BJ (cell line): ENCODE results near the gene CEP55. TPM values are rescaled to one million over a fixed set of nuclear protein-coding genes. Genes with fewer than 3 reads are reported as not detected.

Source experiments
- CTCF ChIA-PET: fragments of 350-600 bp; formaldehyde crosslinking; extraction: SDS; loops from one replicate; lab custom pipeline; 2021; ENCODE audit warnings: antibody characterized with exemption, inconsistent platforms; lab: Yijun Ruan, JAX
- POLR2A ChIA-PET: fragments of 300-600 bp; sonication (Branson Sonifier 250); formaldehyde crosslinking; extraction: SDS; loops from one replicate; lab custom pipeline; 2021; ENCODE audit warnings: antibody characterized with exemption; lab: Charles Lee
- DNase-seq: peaks from one replicate; pipeline ENCODE4 v3.0.0-alpha.2; 2011; ENCODE audit warnings: low read depth
- H3K27me3 ChIP-seq: 2 replicates; pipeline ENCODE4 v1.6.0; 2011; ENCODE audit warnings: low read length; ENCODE audit not compliant: control insufficient read depth, insufficient read depth
- H3K36me3 ChIP-seq: 2 replicates; pipeline ENCODE4 v1.5.1; 2011; ENCODE audit warnings: low read length; ENCODE audit not compliant: control insufficient read depth, insufficient read depth
- H3K4me3 ChIP-seq: 2 replicates; pipeline ENCODE4 v1.5.1; 2011; ENCODE audit warnings: low read depth, mild to moderate bottlenecking, control low read depth, low read length
- polyA plus RNA-seq: library from polyadenylated mRNA; depleted of rRNA; stranded (reverse); fragments of >200 nt; gene quantifications from 2 replicates; pipeline ENCODE4 v1.2.3, GENCODE V29; 2011
- TF ChIP-seq, protein P1 (sequence below): IDR thresholded peaks from 2 replicates; pipeline ENCODE4 v1.5.1; 2011; ENCODE audit warnings: low read depth, mild to moderate bottlenecking, control low read depth, inconsistent platforms, low read length, moderate library complexity; ENCODE audit not compliant: insufficient read depth

Gene CEP55
- polyA plus RNA-seq, 1 experiment = 16.8 TPM

DNA sequence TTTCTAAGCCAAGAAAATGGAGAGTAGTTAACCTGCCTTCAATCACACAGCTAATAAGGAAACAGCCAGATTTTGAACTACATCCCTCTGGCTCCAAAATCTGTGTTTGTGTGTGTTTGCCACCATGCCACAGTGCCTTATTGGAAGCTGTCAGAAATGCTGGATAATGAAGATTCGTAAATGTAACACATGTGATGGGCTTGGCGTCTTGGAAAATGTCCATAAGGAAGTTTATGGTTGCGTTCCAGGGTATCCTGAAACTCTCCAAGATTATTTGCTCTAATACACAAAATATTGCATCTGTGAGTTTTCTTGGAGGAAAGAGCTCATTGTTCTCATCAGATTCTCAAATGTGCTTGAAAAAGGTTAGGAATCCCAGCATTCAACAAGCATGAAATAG, 36.9 kb upstream of the CEP55 start:
- ChIA-PET POLR2A (interaction anchor here (0.5 to 1.5 kb wide), 4 partner anchors 9 to 21 kb away, joined by 3 to 8 read pairs (median 3); no protein-coding TSS in a partner anchor), CTCF (interaction anchor here (1.0 to 2.7 kb wide), 5 partner anchors 11 to 83 kb away, joined by 4 to 11 read pairs (median 8); partner anchors contain the start of gene MYOF)
- H3K4me3 ChIP-seq = no peak overlapping the region
- peaks cover 7% of the 10 kb centered on the region for H3K36me3 ChIP-seq
- TF ChIP-seq, protein P1, sequence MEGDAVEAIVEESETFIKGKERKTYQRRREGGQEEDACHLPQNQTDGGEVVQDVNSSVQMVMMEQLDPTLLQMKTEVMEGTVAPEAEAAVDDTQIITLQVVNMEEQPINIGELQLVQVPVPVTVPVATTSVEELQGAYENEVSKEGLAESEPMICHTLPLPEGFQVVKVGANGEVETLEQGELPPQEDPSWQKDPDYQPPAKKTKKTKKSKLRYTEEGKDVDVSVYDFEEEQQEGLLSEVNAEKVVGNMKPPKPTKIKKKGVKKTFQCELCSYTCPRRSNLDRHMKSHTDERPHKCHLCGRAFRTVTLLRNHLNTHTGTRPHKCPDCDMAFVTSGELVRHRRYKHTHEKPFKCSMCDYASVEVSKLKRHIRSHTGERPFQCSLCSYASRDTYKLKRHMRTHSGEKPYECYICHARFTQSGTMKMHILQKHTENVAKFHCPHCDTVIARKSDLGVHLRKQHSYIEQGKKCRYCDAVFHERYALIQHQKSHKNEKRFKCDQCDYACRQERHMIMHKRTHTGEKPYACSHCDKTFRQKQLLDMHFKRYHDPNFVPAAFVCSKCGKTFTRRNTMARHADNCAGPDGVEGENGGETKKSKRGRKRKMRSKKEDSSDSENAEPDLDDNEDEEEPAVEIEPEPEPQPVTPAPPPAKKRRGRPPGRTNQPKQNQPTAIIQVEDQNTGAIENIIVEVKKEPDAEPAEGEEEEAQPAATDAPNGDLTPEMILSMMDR = no peak
- no peak for DNase-seq
- no peaks in the 10 kb centered on the region for H3K27me3 ChIP-seq

DNA sequence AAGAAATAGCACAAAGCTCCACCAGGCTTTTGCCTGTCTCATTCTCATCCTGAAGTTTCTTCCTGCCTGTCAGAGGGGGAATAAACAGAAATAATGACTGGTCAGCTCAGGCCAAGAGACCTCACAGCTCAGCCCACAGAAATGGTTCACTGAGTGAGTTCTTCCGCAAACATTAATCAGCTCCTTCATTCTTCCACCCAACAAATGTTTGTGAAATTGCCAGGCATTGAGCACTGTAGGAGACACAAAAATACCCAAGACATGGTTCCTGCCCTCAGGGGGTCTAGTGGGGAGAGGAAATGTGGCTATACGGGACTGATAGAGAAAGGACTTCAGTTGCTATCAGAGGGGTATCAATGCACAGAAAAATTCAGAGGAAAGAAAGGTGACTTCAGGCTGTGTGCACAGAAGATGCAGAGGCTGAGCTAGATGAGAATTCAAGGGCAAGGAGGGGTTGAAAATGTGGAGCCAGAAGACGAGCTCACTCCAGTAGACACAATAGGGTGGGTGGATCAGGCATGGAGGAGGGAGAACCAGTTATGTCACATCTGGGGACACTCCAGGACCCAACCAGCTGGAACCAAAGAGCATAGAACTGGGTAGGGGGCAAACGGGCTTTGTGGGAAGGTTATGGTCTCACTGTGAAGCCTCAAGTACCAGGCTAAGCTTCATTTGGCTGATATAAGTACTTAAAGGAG, 35.2 kb upstream of the CEP55 start:
- H3K36me3 ChIP-seq = peaks cover 5% of the 10 kb centered on the region; the same call in 1 of the 2 replicates
- H3K4me3 ChIP-seq = no peak overlapping the region
- DNase-seq = no peak
- ChIA-PET CTCF (interaction anchor here (0.6 to 1.4 kb wide), 7 partner anchors 10 to 92 kb away, joined by 3 to 8 read pairs (median 3); partner anchors contain the start of gene MYOF), POLR2A (interaction anchor here (0.7 to 1.1 kb wide), 2 partner anchors 15 to 20 kb away, joined by 9 to 28 read pairs; no protein-coding TSS in a partner anchor)
- TF ChIP-seq, protein P1 = no peak
- H3K27me3 ChIP-seq = no peaks in the 10 kb centered on the region

DNA sequence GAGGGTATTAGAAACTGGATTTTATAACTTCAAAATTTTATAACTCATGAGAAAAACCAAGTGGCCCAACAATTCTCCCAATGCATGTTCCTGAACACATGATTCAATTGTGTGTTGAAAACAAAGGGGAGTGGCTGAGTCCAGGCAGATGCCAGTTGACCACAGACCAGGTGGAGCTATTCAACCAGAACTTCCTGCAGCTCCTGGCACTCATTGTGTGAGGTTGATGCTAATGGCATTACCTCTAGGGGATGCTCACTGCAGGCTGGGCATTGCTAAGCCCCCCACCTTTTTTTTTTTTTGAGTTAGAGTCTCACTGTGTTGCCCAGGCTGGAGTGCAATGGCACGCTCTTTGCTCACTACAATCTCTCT, 34.6 kb upstream of the CEP55 start:
- TF ChIP-seq, protein P1 = no peak
- Histone ChIP-seq H3K4me3 (no peak overlapping the region), H3K27me3 (no peaks in the 10 kb centered on the region), H3K36me3 (peaks cover 5% of the 10 kb centered on the region; the same call in 1 of the 2 replicates)
- no peak for DNase-seq
- ChIA-PET POLR2A (interaction anchor here (0.7 to 1.1 kb wide), 3 partner anchors 12 to 21 kb away, joined by 9 to 28 read pairs (median 9); no protein-coding TSS in a partner anchor), CTCF (interaction anchor here (0.9 to 1.4 kb wide), 5 partner anchors 10 to 24 kb away, joined by 3 to 8 read pairs (median 4); partner anchors contain the start of gene MYOF)

DNA sequence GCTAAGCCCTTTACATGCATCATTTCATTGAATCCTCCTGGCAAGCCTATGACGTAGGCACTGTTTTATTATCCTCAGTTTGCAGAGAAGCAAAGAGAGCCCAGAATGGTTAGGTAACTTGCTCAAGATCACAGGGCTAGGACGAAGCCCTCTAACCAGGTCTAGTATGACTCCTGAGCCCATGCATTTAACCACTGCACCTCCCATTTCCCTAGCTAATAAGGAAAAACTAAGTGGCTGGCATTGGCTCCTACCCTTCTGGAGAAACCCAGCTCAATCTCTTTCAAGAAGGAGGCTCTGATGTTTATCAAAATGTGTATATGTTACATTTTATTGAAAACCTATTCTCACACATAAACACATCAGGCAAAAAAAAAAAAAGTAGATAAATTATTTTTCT, 34.0 kb upstream of the CEP55 start:
- POLR2A ChIA-PET = interaction anchor here (0.9 kb wide), 1 partner anchor 12 kb away, joined by 9 read pairs; no protein-coding TSS in a partner anchor
- Histone ChIP-seq H3K27me3 (no peaks in the 10 kb centered on the region), H3K4me3 (no peak overlapping the region), H3K36me3 (peaks cover 4% of the 10 kb centered on the region; the same call in 1 of the 2 replicates)
- CTCF ChIA-PET = interaction anchor here (1.1 to 2.5 kb wide), 3 partner anchors 16 to 86 kb away, joined by 3 to 12 read pairs (median 4); no protein-coding TSS in a partner anchor
- no peak for DNase-seq
- TF ChIP-seq, protein P1 = no peak

DNA sequence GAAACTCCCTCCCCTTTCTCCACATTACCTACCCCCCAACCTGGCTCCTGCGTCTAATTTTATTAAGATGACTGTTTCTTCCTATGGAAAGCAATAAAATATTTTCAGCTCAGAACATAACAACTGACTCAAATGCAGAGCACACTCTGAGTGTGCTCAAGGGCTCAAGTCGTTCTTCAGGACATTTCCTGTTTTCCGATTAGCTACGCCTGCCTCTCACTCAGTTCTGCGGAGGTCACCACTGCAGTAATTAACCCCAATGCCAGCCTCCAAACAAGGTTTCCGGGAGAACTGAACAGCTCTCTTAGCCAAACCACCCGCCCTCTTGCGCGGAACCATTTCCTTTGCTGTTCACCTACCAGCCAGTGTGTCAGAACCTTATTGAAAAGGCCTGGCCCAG, 33.5 kb upstream of the CEP55 start:
- no peak for DNase-seq
- TF ChIP-seq, protein P1 = no peak
- ChIA-PET POLR2A (interaction anchor here (0.9 kb wide), 1 partner anchor 11 kb away, joined by 9 read pairs; no protein-coding TSS in a partner anchor), CTCF (interaction anchor here (2.5 kb wide), 1 partner anchor 86 kb away, joined by 12 read pairs; no protein-coding TSS in a partner anchor)
- Histone ChIP-seq H3K27me3 (no peaks in the 10 kb centered on the region), H3K36me3 (peaks cover 4% of the 10 kb centered on the region; the same call in 1 of the 2 replicates), H3K4me3 (no peak overlapping the region)
